Activated CD4-positive, CD25-positive, alpha-beta regulatory T cell (primary cell): ENCODE data around the gene RNF224.

Source experiments
- DNase-seq, 4 experiments: peaks; one replicate each; lab custom pipeline; 2025; lab: John Stamatoyannopoulos, UW

The RNF224 gene

GRCh38 chr9:137273611-137274320 is 46.5 kb downstream of the RNF224 start:
- DNase-seq: no peak

GRCh38 chr9:137275203-137275587 is 47.9 kb downstream of the RNF224 start:
- DNase-seq: no peak

GRCh38 chr9:137275588-137276472 is 48.5 kb downstream of the RNF224 start:
- DNase-seq: no peak

- no peak for DNase-seq
Observed at GRCh38 chr9:137276473-137277328, 49.4 kb downstream of the RNF224 start.

GRCh38 chr9:137277329-137278041 is 50.2 kb downstream of the RNF224 start, which contains the start of gene TOR4A:
TSS of gene TOR4A (plus strand) at chr9:137277726. CDS start at chr9:137278690, 964 bp downstream.
- peak in 2 of 4 experiments; percentile 32 to 36 for DNase-seq

GRCh38 chr9:137278061-137278701 is 50.9 kb downstream of the RNF224 start:
- no peak for DNase-seq
